BJ (cell line): ENCODE measurements around the gene PRKCE. TPM values are rescaled to one million over a fixed set of nuclear protein-coding genes. Genes with fewer than 3 reads are reported as not detected.
A peak's percentile ranks its signal among the peaks of the same experiment; 100 is the strongest.

ENCODE experiments used
- CTCF ChIA-PET: fragments of 350-600 bp; formaldehyde crosslinking; extraction: SDS; loops from one replicate; lab custom pipeline; 2021; ENCODE audit warnings: antibody characterized with exemption, inconsistent platforms; lab: Yijun Ruan, JAX
- POLR2A ChIA-PET: fragments of 300-600 bp; sonication (Branson Sonifier 250); formaldehyde crosslinking; extraction: SDS; loops from one replicate; lab custom pipeline; 2021; ENCODE audit warnings: antibody characterized with exemption; lab: Charles Lee
- DNase-seq: peaks from one replicate; pipeline ENCODE4 v3.0.0-alpha.2; 2011; ENCODE audit warnings: low read depth
- H3K27me3 ChIP-seq: 2 replicates; pipeline ENCODE4 v1.6.0; 2011; ENCODE audit warnings: low read length; ENCODE audit not compliant: control insufficient read depth, insufficient read depth
- H3K36me3 ChIP-seq: 2 replicates; pipeline ENCODE4 v1.5.1; 2011; ENCODE audit warnings: low read length; ENCODE audit not compliant: control insufficient read depth, insufficient read depth
- H3K4me3 ChIP-seq: 2 replicates; pipeline ENCODE4 v1.5.1; 2011; ENCODE audit warnings: low read depth, mild to moderate bottlenecking, control low read depth, low read length
- CTCF ChIP-seq: IDR thresholded peaks from 2 replicates; pipeline ENCODE4 v1.5.1; 2011; ENCODE audit warnings: low read depth, mild to moderate bottlenecking, control low read depth, inconsistent platforms, low read length, moderate library complexity; ENCODE audit not compliant: insufficient read depth
- polyA plus RNA-seq: library from polyadenylated mRNA; depleted of rRNA; stranded (reverse); fragments of >200 nt; gene quantifications from 2 replicates; pipeline ENCODE4 v1.2.3, GENCODE V29; 2011

Gene PRKCE
- polyA plus RNA-seq, 1 experiment, result 19.7 TPM

- no peaks in the 10 kb centered on the region for H3K27me3 ChIP-seq
- POLR2A ChIA-PET, result interaction anchor here (0.6 kb wide), 2 partner anchors 670 to 1061 kb away, joined by 3 to 7 read pairs; no protein-coding TSS in a partner anchor
- H3K36me3 ChIP-seq, result no peaks in the 10 kb centered on the region
- peak; percentile 55 for TF ChIP-seq CTCF
- DNase-seq, result peak; percentile 81
- CTCF ChIA-PET, result interaction anchor here (0.9 to 2.9 kb wide), 4 partner anchors 109 to 286 kb away, joined by 3 to 19 read pairs (median 10); no protein-coding TSS in a partner anchor
- H3K4me3 ChIP-seq, result peak overlapping the region; percentile 83
These were observed 542 bp upstream of the PRKCE start for GRCh38 chr2:45650851-45651414.

- DNase-seq, result no peak
- H3K4me3 ChIP-seq, result peak overlapping the region; percentile 83
- no peak for TF ChIP-seq CTCF
- CTCF ChIA-PET, result interaction anchor here (0.7 to 2.9 kb wide), 6 partner anchors 12 to 144 kb away, joined by 3 to 9 read pairs (median 4); no protein-coding TSS in a partner anchor
- POLR2A ChIA-PET, result no interaction called here
- no peaks in the 10 kb centered on the region for H3K36me3 ChIP-seq
- no peaks in the 10 kb centered on the region for H3K27me3 ChIP-seq
These were observed 886 bp downstream of the PRKCE start for GRCh38 chr2:45652090-45653031.

GRCh38 chr2:45653122-45653913 lies 1.8 kb downstream of the PRKCE start:
- POLR2A ChIA-PET, result no interaction called here
- H3K4me3 ChIP-seq, result peak overlapping the region; percentile 83
- no peak for TF ChIP-seq CTCF
- H3K36me3 ChIP-seq, result no peaks in the 10 kb centered on the region
- CTCF ChIA-PET, result interaction anchor here (0.8 to 1.4 kb wide), 5 partner anchors 9 to 143 kb away, joined by 3 to 4 read pairs (median 4); no protein-coding TSS in a partner anchor
- H3K27me3 ChIP-seq, result no peaks in the 10 kb centered on the region
- DNase-seq, result no peak

GRCh38 chr2:45654250-45654649 lies 2.8 kb downstream of the PRKCE start:
- no peak for TF ChIP-seq CTCF
- ChIA-PET CTCF (interaction anchor here (0.8 to 1.1 kb wide), 2 partner anchors 10 to 124 kb away, joined by 3 to 4 read pairs; no protein-coding TSS in a partner anchor), POLR2A (no interaction called here)
- no peak for DNase-seq
- no peaks in the 10 kb centered on the region for H3K36me3 ChIP-seq
- H3K27me3 ChIP-seq, result no peaks in the 10 kb centered on the region
- H3K4me3 ChIP-seq, result no peak overlapping the region
